Inflammatory macrophage (primary cell): ENCODE results near the gene NOTCH1.

Source experiments
- DNase-seq, 2 donors: peaks; one replicate each; pipeline ENCODE4 v3.0.0-alpha.2; 2020 to 2022

Gene NOTCH1

DNA sequence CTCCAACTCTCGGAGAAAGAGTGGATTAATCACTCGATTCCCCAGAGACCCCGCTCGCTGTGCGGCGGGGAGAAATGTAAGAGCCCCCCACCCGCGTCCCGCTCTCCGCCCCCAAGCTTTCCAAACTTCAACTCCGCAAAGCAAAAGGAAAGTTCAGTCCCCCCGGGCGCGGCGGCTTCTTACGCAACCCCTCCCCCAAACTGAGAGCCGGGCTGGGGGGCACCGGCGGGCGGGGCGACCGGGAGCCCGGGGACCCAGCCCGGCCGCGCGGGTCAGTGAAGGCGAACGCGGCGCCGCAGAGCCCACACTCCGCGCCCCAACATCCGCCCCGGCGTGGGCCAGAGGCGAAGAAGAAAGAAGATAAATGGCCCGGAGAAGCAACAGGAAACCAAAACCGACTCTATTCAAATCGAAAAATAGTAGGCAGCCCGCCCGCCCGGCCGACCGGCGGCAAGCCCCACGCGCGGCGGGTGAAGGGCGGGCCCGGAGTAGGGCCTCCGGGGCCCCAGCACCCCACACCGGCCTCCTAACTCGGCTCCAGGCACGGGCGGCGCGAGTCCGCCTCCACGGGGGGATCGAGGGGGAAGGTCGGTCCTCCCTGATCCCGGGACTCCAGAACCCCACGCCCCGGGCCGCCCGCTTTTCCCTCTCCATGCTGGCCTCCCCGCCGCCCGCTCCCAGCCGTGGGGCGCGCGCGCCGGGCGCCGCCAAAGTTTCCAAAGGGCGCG lies 720 bp downstream of the NOTCH1 start:
- DNase-seq = peak in 1 of 2 donors; percentile 25

DNA sequence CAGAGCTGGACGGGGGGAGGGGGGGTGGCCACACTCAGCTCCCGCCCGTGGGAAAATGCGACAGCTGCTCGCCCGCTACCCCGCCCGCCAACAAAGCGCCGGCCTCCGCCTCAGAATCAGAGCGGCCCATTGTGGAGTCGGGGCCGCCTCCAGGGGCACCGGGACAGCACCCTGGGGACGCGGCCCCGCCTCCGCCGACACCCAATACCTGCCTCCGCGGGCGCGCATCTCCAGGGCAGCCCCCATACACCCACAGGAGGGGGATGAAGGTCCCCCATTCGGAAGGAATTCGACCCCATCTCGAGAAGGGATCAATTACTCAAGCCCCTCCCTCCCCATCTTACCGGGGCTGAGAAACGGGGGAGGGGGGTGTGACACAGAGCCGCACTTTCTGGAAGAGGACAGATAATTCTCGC lies 1.3 kb downstream of the NOTCH1 start:
- peak in 1 of 2 donors; percentile 12 for DNase-seq

DNA sequence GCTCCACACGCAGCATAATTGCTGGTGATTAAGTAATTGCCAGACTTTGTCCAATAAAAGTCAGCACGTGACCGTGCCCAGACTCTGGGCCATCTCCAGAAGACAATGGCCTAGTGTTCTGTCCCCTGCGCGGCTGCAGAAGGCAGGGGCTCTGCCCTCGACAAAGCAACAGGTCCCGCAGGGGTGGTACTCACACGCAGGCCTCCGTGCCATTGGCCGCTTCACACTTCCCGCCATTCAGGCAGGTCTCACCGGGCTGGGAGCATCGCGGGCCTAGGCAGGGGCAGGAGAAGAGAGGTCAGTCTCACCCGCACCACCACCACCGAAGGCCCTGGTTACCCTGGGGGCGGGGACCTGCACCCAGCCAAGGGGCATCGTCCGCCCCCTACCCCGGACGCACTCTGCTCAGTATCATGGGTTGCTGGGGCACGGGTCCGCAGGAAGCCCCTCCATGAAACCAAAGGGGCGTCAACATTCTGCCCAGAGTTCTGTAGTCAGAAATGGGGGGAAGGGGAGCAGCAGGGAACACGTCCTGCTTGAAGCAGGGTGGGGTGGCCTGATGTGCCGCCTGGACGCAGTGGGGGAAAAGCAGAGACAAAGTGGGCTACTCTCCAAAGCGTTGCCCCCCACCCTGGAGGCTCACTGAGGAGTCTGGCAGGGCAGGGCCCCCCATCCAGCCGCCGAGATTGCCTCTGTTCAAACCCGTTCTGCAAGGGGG lies 1.9 kb downstream of the NOTCH1 start:
- no peak for DNase-seq

DNA sequence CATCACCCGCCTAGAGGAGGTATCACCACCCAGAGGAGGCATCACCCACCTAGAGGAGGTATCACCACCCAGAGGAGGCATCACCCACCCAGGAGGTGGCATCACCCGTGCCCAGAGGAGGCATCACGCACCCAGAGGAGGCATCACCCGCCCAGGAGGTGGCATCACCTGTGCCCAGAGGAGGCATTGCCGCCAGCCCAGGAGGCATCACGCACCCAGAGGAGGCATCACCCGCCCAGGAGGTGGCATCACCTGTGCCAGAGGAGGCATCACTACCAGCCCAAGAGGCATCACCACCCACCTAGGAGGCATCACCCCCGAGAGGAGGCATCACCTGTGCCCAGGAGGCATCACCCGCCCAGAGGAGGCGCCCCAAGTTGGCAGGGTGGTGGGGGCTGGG lies 2.6 kb downstream of the NOTCH1 start:
- DNase-seq = no peak

DNA sequence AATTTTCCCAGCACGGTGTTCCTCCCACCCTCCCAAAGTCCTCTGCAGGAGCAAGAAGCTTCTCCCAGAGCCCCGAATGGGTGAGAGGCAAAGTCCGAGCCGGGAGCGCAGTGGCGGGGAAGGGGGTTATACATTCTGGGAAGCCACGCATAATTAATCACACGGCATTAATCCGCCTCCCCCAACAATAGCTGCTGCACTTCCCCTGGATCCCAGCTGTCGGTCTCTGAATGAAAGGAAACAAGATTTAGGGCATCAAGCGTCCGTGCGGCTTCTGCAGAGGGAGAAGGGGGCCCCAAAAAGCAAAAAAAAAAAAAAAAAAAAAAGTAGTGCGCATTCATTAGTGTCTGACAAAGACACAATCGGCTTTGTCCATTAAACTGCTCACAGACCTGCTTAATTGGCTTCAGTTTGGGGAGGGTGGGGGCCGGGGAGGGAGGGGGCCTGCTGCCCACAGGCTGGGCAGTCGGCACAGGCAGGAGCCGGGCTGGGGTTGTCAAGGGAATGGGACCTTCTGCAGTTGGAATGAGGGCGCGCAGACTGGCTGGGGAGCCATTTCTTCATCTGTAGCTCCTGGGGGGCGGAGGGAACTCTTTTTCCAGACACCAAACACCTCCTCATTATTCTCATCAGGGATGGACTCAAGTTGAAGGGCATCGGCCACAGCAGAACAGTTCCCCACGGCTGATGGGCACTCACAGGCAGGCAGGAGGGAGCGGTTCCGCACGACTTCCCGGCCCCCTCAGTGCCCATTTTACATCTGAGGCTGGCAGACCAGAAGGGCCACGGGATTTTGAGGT lies 3.4 kb downstream of the NOTCH1 start:
- DNase-seq = no peak

DNA sequence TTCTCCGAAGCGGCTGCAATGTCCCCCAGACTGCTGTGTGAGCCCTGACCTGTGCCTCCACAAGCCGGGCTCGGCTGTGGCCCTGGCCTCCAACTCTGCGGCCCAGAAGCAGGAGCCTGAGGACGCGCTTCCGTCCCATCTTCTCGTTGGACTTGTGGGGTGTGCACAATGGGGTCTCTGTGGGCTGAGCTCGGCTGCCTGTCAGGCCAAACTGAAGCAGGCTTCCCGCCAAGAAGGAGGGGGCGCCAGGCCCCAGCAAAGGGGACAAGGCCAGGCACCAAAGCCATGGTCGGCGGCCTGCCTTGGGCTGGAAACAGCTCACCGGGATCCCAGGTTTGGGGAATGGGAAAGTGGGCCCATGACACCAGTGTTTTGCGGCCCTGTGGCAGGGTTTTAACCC lies 4.1 kb downstream of the NOTCH1 start:
- DNase-seq = no peak

DNA sequence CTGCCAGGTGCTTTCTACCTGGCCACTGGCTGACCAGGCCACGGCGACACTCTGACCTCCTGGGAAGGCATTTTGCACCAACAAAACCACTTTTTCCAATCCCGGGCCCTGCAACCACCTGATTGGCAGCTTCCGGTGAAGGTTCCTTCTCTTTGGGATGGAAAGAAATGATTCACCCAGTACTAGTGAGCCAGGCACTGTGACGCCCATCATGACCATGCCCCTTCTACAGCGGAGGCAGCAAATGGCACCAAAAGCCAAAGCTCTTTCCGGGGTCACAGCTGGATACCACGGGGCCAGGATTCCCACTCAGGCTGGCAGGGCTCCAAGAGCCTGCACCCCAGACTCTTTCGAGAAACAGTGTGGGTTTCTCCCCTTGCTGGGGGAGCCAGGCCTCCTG lies 4.7 kb downstream of the NOTCH1 start:
- no peak for DNase-seq

DNA sequence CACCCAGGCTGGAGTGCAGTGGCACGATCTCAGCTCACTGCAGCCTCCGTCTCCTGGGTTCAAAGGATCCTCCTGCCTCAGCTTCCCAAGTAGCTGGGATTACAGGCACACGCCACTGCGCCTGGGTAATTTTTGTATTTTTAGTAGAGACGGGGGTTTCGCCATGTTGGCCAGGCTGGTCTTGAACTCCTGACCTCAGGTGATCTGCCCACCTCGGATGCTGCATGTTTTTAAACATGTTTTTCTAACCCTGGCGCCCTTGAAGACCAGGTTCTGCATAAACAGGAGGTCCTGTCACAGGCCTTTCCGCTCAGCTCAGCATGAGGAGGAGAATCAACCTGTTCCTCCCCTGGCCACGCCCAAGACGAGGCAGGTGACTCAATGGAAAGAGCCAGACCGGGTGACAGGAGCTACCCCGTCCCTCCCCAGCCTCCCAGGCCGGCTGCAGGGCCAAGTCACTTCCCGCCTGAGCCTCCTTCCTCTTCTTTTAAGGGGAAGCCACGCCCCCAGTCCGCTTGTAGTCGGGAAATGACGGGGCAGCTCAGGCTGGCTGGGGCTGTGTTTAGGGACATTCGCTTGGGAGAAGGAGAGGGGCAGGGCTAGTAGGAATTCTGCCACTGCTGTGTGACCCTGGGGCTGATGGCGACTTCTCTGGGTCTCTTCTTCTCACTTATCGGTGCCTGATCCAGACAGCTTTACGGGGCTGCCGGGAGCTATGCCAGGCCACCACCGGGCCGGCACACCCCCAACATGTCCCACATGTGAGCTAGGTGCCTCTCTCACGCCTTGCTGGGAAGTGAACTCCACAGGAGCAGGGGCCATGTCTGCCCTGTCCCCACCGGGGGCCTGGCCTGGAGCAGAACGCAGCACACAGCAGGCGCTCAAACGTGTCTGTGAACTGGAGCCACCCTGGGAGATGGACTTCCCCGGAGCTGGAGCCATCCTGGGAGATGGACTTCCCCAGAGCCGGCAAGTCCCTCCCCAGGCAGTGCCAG lies 6.1 kb downstream of the NOTCH1 start:
- DNase-seq = peak; percentile 97 to 99

DNA sequence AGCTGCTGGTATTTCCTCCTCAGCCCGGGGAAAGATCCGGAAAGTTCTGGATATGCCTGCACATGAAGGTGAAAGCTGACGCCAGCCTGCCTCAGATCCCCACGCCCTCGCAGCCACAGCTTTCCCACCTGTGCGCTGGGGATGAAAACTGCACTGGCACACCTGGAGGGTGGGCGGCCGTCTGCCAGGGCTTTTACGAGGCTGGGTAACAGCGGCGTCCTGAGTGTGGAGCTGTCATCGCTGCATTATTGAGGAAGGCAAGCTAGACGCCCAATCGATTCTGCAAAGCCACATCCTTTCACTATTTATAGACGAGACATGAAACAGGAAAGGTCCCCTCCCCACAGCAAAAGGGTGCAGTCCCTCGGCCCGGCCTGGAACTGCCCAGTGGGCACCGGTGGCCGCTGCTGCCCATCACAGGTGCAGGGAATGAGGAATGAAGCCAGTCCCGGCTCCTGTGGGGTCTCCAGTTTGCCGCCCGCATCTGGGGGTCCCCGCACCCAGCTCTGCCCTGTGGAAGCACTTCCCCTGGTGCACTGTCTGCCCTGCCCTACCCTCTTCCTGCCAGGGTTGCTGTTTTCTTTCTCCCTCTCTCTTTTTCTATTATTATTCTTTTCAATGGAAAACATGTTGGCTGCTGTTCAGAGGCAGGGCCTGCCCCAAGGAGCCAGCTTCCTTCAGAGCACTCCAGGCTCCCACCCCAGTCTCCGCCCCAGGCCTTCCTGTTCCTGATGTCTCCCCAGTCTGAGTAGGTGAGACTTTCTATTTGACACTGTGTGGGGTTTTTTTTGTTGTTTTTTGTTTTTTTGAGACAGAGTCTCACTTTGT lies 7.0 kb downstream of the NOTCH1 start:
- DNase-seq = peak; percentile 17 to 55

DNA sequence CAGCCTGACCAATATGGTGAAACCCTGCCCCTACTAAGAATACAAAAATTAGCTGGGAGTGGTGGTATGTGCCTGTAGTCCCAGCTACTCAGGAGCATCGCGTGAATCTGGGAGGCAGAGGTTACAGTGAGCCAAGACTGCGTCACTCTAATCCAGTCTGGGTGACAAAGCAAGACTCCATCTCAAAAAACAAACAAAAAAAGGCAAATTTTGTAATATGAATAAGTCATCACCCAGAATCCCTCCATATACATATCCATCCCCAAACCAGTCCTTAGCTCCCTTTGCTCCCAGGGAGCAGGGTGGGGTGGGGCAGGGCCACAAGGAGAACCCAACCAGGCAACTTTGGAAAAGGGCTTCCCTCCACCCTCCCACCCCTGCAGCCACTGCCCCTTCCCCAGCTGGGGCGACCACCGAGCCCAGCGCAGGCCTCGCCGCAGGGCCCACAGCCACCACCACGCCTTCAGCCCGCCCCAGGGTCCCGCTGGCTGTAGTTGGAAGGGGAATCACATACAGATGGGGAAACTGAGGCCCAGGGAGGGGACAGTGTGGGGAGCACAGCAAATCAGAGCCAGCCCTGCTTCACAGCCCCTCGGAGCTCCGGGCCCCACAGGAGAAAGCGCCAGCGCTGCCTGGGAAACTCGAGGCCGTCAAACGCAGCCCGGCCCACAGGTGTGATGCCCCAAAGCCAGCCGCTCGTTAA lies 7.8 kb downstream of the NOTCH1 start:
- no peak for DNase-seq

DNA sequence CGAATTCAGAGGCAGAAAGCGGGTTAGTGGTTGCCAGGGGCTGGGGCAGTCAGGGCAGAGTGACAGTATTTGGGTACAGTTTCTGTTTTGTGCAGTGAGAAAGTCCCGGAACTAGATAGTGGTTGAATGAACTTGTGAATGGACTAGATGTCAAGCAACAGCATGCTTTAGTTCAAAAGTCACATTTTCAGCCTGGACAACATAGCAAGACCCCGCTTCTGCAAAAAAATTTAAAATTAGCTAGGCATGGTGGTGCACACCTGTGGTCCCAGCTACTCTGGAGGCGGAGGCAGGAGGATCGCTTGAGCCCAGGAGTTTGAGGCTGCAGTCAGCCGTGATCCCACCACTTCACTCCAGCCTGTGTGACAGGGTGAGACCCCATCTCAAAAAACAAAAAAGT lies 8.4 kb downstream of the NOTCH1 start:
- no peak for DNase-seq

DNA sequence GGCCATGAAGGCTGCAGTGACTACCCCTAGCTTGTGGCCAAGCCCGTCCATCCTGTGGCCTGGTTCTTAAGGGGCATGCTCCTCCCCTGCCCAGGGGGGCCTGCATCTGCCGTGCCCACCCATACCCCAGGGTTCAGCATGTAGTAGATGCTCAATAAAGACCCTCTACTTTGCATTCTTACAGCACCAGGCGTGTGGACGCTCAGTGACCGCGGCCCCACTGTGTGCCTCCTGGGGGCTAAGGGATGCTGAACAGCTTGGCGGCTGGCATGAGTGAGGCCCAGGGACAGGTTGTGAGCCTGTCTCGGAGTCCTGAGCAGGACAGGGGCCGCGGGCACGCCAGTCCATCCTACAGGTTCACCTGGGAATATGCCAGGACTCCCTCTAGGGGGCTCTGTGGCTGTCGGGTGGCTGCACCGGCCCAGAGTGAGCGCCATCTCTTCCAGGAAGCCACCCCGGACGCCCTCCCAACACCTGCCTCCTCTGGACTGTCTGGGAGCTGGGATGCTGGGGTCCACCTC lies 9.1 kb downstream of the NOTCH1 start:
- no peak for DNase-seq

DNA sequence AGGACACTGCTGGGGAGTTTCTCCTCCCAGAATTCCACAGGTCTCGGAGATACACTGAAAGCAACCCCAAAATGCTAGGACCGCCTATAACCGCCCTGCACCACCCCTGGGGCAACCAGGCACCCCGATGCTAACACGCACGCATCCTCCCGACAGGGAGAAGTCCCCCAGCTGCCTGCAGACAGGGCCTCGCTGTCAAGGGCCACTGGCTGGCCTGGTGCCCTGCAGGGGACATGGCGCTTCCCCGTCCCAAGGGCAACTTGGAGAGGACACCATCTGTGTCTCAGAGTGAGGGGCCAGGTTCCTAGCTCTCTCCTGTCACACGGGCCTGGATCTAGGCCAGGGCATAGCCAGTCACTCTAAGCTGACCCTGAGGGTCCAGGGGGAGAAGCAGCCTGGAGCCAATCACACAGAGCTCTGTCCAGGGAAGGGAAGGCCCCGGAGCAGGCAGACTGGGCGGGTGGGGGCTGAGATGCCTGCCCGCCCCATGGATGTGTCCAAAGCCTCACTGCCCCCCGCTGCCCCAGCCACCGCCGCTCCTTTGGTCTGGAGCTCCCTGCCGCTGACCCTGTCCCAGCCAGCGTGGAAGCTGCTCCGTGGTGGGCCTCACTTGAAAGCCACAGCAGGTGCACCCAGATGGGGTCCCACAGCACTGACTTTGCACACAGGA lies 9.7 kb downstream of the NOTCH1 start:
- no peak for DNase-seq

DNA sequence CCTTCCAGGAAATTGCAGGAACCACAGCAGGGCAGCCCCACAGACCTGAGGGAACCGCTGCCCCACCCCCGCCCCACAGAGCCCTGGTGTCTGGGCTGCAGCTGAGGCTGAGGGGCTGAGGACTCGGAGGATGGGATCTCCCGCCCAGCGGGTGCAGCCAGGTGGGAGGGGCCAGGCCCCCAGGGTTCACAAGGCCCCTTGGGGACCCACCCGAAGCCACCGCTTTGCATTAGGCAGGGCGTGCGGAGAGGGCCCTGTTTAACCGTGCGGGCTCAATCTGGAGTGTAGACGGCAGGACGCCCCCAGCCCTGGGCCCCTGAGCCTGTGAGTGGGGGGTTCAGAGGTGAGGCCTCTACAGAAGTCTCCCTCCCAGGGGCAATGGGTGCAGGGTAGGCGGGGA lies 10.8 kb downstream of the NOTCH1 start:
- no peak for DNase-seq

DNA sequence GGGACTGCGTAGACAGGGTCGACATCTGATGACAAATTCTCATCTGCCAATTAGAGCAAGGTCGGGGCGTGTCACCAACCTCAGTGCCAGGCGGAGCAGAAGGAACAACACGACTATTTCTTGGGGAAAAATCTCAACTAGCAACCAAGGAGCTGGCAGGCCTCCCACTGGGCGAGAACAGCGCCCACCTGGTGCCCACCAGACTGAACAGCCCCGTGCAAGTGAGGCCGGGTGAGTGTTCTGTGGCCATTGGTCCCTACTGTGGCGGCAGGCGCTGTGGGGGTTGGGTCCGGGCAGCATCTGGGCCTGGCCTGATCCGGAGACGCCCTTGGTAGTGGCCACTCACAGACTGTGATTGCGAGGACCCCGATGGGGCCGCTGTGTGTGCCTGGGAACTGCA lies 11.5 kb downstream of the NOTCH1 start:
- DNase-seq = no peak

DNA sequence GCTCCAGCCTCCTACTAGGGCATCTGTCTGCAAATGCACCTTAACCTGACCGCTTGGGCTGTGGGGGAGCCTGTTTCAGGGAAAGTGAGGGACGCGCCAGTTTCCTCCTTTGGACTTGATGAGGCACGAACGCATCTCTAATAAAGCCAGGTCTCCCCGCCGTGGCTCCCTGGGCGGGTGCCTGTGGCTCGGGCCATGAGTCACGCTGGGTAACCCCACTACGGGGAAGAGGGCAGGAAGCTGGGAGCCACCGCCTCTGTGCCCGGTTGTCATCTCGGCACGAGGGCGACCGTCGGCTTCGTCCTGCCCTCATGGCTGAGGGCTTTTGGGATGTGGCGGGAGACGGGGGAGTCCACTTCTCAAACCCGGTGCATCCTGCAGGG lies 12.1 kb downstream of the NOTCH1 start:
- peak; percentile 86 to 87 for DNase-seq

DNA sequence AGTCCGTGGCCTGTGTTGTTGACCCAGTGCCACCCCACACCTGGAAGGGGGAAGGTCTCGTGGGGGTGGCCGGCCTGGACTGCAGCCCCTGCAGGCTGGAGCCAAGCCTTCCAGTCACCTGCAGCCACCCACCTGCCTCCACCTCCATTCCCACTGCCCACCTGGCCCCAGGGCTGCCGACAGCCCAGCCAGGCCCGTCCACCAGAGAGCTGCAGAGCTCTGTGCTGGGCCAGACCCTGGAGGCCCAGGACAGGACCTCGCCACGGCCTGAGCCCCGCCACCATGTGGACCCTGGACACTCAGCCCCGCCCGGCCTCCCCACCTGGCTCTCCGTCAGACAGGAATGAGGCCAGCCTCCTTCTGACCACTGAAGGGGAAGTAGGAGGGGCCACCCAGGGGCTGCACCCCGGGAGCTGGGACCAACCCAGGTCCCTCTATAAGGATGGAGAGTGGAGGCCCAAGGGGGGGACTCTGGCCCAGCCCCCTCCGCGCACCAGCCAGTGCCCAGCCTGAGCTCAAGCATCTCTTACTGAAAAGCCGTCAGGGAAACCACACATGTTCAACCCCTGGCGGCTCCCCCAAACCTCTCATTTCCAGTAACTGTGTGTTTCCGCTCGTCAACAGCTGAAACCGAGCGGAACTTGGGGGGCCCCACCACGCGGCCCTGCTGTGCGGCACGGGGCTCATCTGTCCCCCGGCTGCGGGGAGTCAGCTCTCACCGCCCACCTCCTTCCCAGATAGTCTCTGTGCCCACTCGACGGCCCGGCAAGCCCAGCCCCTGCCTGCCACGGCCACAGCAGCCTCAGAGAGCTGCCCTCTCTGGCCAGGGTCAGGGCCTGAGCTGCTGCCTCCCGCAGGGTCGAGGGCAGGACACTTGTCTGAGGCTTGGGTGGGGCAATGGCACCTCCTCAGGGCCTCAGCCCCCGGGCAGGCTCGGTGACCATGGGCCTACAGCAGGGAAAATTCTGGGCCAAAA lies 12.8 kb downstream of the NOTCH1 start:
- DNase-seq = peak in 1 of 2 donors; percentile 18
